SK-N-MC (cell line): ENCODE data around the gene MVK.

Source experiments
- EZH2 ChIP-seq: fragments of 200-600 bp; sonication (generic); IDR thresholded peaks from one replicate; pipeline ENCODE4 v1.6.1; 2017; ENCODE audit warnings: antibody characterized with exemption
- POLR2AphosphoS5 ChIP-seq: IDR thresholded peaks from 2 replicates; pipeline ENCODE4 v1.6.1; 2012; ENCODE audit warnings: mild to moderate bottlenecking, low read depth, low read length, borderline replicate concordance

DNA sequence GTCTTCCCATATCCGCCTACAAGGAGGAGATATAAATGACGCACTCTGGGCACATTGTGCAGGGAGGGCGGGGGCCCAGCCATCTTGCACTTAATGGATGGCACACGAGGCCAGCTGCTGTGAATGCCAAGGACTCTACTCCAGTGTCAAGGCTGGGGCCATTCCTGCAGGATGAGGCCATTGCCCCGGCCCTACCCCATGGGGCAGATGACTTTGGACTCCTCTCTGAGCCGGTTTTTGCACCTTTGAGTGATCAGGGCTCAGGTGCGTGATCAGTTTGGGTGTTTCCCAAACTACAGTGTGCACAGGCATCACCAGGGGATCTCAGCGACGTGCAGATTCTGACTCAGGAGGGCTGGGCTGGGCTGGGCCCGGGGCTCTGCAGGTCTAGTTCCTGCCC, 16.4 kb upstream of the MVK start:
- TF ChIP-seq EZH2, result no peak
- no peak for TF ChIP-seq POLR2AphosphoS5
